GM12801 (cell line): ENCODE data around the gene ADCY5.

ENCODE experiments used
- TF ChIP-seq, protein P1 (sequence below): IDR thresholded peaks from one replicate; pipeline ENCODE4 v1.5.1; 2011; ENCODE audit warnings: control low read depth; ENCODE audit not compliant: insufficient read length; ENCODE audit errors: extremely low read depth

ADCY5 gene

DNA sequence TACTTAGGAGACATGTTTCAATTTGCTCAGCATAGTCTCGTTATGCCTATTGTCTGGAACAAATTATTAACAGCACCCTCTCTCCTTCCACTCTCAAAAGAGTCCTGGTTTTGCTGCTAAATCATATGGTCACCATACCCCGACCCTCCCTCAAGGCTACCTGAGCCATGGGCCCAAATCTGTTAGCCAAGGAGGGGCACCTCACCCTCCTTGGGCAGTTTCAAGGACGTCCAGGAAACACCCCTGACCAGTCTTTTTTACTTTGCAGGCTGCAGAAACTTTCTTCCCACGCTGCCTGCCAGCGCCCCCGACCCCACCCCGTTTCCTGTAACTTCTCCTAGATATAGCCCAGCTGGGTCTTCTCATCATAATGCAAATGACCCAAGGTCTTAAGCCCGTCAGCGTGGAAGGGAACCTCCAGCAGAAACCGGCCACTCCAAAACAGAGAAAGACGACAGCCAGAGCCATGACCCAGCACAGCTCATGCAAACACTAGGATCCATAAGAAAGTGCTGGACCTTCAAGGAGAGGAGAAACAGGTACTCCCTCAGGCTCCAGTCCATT, 62.3 kb downstream of the ADCY5 start:
- TF ChIP-seq, protein P1, sequence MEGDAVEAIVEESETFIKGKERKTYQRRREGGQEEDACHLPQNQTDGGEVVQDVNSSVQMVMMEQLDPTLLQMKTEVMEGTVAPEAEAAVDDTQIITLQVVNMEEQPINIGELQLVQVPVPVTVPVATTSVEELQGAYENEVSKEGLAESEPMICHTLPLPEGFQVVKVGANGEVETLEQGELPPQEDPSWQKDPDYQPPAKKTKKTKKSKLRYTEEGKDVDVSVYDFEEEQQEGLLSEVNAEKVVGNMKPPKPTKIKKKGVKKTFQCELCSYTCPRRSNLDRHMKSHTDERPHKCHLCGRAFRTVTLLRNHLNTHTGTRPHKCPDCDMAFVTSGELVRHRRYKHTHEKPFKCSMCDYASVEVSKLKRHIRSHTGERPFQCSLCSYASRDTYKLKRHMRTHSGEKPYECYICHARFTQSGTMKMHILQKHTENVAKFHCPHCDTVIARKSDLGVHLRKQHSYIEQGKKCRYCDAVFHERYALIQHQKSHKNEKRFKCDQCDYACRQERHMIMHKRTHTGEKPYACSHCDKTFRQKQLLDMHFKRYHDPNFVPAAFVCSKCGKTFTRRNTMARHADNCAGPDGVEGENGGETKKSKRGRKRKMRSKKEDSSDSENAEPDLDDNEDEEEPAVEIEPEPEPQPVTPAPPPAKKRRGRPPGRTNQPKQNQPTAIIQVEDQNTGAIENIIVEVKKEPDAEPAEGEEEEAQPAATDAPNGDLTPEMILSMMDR = no peak

DNA sequence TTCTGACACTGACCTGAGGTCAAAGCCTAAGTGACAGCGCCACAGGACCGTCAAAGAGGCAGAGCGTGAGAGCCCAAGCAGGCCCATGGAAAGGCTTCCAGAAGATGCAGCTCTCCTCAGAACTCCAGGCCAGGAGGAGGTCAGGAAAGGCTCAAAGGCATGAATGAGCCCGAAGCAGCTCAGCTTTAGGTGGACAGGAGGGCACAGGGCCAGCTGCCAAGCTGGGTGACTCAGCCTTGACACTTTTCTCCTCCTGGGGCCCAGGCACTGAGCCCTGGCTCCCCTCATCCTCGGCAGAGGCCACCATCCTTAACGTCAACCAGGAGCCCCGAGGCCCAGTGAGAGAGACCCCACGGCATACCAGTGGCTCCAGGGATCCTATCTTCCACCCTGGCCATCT, 62.9 kb downstream of the ADCY5 start:
- TF ChIP-seq, protein P1 = no peak

- TF ChIP-seq, protein P1 = no peak
Measured at GRCh38 chr3:123385499-123385898, 63.4 kb downstream of the ADCY5 start.

DNA sequence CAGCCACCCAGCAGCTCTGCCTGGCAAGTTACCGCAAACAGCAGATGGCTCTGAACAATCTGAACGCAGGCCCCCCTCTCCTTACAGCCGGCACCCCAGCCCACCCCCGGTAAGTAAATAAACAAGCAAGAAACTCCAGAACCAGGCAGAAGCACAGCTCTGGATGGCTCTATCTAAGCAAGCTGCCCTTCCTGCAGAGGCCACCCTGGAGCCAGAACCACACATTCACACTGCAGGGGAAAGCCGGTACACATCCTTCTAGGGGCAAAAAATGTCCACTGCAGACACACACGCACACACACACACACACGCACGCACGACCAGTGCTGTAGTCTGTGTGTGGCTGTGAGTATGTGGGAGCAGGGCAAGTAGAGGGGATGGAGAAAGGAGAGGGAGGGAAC, 63.9 kb downstream of the ADCY5 start:
- TF ChIP-seq, protein P1 = no peak

GRCh38 chr3:123384256-123384655, 64.6 kb downstream of the ADCY5 start:
- TF ChIP-seq, protein P1 = no peak

GRCh38 chr3:123383091-123384053, 65.5 kb downstream of the ADCY5 start:
- TF ChIP-seq, protein P1 = no peak

DNA sequence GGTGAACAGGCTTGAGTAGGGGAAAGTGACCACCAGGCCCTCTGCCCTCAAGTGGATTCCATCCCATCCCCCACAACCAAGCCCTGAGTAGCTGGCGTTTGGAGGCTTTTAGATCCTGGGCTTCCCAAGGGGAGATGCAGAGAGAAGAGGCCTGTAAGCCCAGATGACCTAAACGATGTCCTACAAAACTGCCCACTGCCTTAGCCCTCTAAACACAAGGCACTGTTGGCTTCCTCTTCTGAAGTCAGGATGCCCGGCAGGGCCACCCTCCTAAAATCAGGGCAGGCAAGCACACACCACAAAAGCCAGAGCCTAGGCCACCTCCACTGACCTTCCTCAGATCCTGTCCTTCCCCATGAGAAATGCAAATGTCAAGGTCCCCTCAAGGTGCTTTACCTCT, 68.6 kb downstream of the ADCY5 start:
- TF ChIP-seq, protein P1 = no peak
